H9 (cell line): ENCODE data around the gene CADPS. TPM values are rescaled to one million over a fixed set of nuclear protein-coding genes. Genes with fewer than 3 reads are reported as not detected.

Experiments used
- DNase-seq: peaks from one replicate; pipeline ENCODE4 v3.0.0-alpha.2; 2017
- H2AFZ ChIP-seq: one replicate; pipeline ENCODE4 v1.6.1; 2013; ENCODE audit warnings: mild to moderate bottlenecking, low read length, control low read depth, moderate library complexity
- H2AK5ac ChIP-seq: 2 replicates; pipeline ENCODE4 v1.6.1; 2013; ENCODE audit warnings: low read length, control low read depth, mixed read lengths; ENCODE audit not compliant: insufficient read length
- H2BK120ac ChIP-seq: one replicate; pipeline ENCODE4 v1.6.1; 2013; ENCODE audit warnings: low read depth, mild to moderate bottlenecking, low read length, control low read depth, inconsistent platforms; ENCODE audit not compliant: poor library complexity, severe bottlenecking
- H2BK12ac ChIP-seq: 2 replicates; pipeline ENCODE4 v1.6.1; 2013; ENCODE audit warnings: low read length, control low read depth, mixed read lengths, low read depth; ENCODE audit not compliant: insufficient read length
- H2BK15ac ChIP-seq: 2 replicates; pipeline ENCODE4 v1.6.1; 2013; ENCODE audit warnings: low read depth, low read length, control low read depth
- H2BK20ac ChIP-seq: one replicate; pipeline ENCODE4 v1.6.1; 2013; ENCODE audit warnings: low read depth, mild to moderate bottlenecking, low read length, control low read depth, inconsistent platforms; ENCODE audit not compliant: poor library complexity, severe bottlenecking
- H2BK5ac ChIP-seq: 2 replicates; pipeline ENCODE4 v1.6.1; 2013; ENCODE audit warnings: low read length, control low read depth, mixed read lengths; ENCODE audit not compliant: insufficient read length
- H3K14ac ChIP-seq: 2 replicates; pipeline ENCODE4 v1.6.1; 2013; ENCODE audit warnings: low read length, control low read depth; ENCODE audit not compliant: insufficient read depth
- H3K18ac ChIP-seq: 2 replicates; pipeline ENCODE4 v1.6.1; 2013; ENCODE audit warnings: low read depth, mild to moderate bottlenecking, mixed read lengths, low read length, control low read depth; ENCODE audit not compliant: insufficient read length
- H3K23ac ChIP-seq: 2 replicates; pipeline ENCODE4 v1.6.1; 2013; ENCODE audit warnings: low read length, control low read depth, mixed read lengths, low read depth; ENCODE audit not compliant: insufficient read length
- H3K23me2 ChIP-seq: 2 replicates; pipeline ENCODE4 v1.6.1; 2013; ENCODE audit warnings: low read depth, mild to moderate bottlenecking, mixed read lengths, low read length, control low read depth; ENCODE audit not compliant: insufficient read length, poor library complexity, severe bottlenecking
- H3K27ac ChIP-seq: 2 replicates; pipeline ENCODE4 v1.5.1; 2013; ENCODE audit warnings: low read length, control low read depth, mixed read lengths, low read depth; ENCODE audit not compliant: insufficient read length
- H3K27me3 ChIP-seq: 2 replicates; pipeline ENCODE4 v1.6.1; 2013; ENCODE audit warnings: low read length, control low read depth, inconsistent platforms; ENCODE audit not compliant: insufficient read depth
- H3K4ac ChIP-seq: 2 replicates; pipeline ENCODE4 v1.6.1; 2013; ENCODE audit warnings: low read depth, mild to moderate bottlenecking, control low read depth, inconsistent platforms, low read length, moderate library complexity
- H3K4me1 ChIP-seq: 2 replicates; pipeline ENCODE4 v1.6.1; 2013; ENCODE audit warnings: low read length, control low read depth, inconsistent platforms; ENCODE audit not compliant: insufficient read depth
- H3K4me2 ChIP-seq: 2 replicates; pipeline ENCODE4 v1.6.1; 2013; ENCODE audit warnings: low read length, control low read depth, mixed read lengths; ENCODE audit not compliant: insufficient read length, insufficient read depth
- H3K56ac ChIP-seq: 2 replicates; pipeline ENCODE4 v1.6.1; 2013; ENCODE audit warnings: low read depth, mild to moderate bottlenecking, mixed read lengths, low read length, control low read depth; ENCODE audit not compliant: insufficient read length
- H3K79me1 ChIP-seq: 2 replicates; pipeline ENCODE4 v1.6.1; 2013; ENCODE audit warnings: low read depth, mild to moderate bottlenecking, moderate library complexity, low read length, control low read depth, inconsistent platforms; ENCODE audit not compliant: insufficient read depth, poor library complexity, severe bottlenecking
- H3K79me2 ChIP-seq: 2 replicates; pipeline ENCODE4 v1.6.1; 2013; ENCODE audit warnings: low read length, control low read depth, inconsistent platforms; ENCODE audit not compliant: insufficient read depth
- H3K9ac ChIP-seq: 2 replicates; pipeline ENCODE4 v1.6.1; 2013; ENCODE audit warnings: low read length, control low read depth, mixed read lengths; ENCODE audit not compliant: insufficient read length; ENCODE audit errors: extremely low read depth
- H3K9me3 ChIP-seq: one replicate; pipeline ENCODE4 v1.6.1; 2013; ENCODE audit warnings: low read depth, low read length, inconsistent platforms; ENCODE audit not compliant: control insufficient read depth
- H3T11ph ChIP-seq: one replicate; pipeline ENCODE4 v1.6.1; 2013; ENCODE audit warnings: mild to moderate bottlenecking, low read length, control low read depth, inconsistent platforms
- H4K20me1 ChIP-seq: one replicate; pipeline ENCODE4 v1.6.1; 2013; ENCODE audit not compliant: control insufficient read depth, insufficient read length, insufficient read depth
- H4K5ac ChIP-seq: 2 replicates; pipeline ENCODE4 v1.6.1; 2013; ENCODE audit warnings: low read depth, mild to moderate bottlenecking, mixed read lengths, low read length, control low read depth; ENCODE audit not compliant: insufficient read length
- H4K8ac ChIP-seq: replicated peaks from 2 replicates; pipeline ENCODE4 v1.6.1; 2013; ENCODE audit warnings: low read length, control low read depth, mixed read lengths, low read depth; ENCODE audit not compliant: insufficient read length
- H4K91ac ChIP-seq: 2 replicates; pipeline ENCODE4 v1.6.1; 2013; ENCODE audit warnings: low read depth, mild to moderate bottlenecking, moderate library complexity, mixed read lengths, low read length, control low read depth; ENCODE audit not compliant: insufficient read length
- H3K27ac Mint-ChIP-seq, 3 experiments: 2 replicates in 2 of 3; 3 replicates in 1 of 3; pipeline ENCODE4 v1.8.0; 2020 to 2021; ENCODE audit warnings: mixed read lengths in 3 of 3, mild to moderate bottlenecking in 1 of 3, moderate library complexity in 1 of 3
- H3K27me3 Mint-ChIP-seq: 2 replicates; pipeline ENCODE4 v1.8.0; 2021; ENCODE audit warnings: low read depth, mild to moderate bottlenecking, moderate library complexity, mixed read lengths
- H3K36me3 Mint-ChIP-seq, 3 experiments: 2 replicates in 2 of 3; 3 replicates in 1 of 3; pipeline ENCODE4 v1.8.0; 2020 to 2021; ENCODE audit warnings: low read depth in 3 of 3, mixed read lengths in 3 of 3; ENCODE audit not compliant: insufficient read depth in 1 of 3
- H3K4me1 Mint-ChIP-seq, 2 experiments: 2 replicates each; pipeline ENCODE4 v1.8.0; 2020; ENCODE audit warnings: mixed read lengths in 2 of 2
- H3K4me3 Mint-ChIP-seq, 2 experiments: 2 replicates in 1 of 2; 3 replicates in 1 of 2; pipeline ENCODE4 v1.8.0; 2020 to 2021; ENCODE audit warnings: mild to moderate bottlenecking in 2 of 2, mixed read lengths in 2 of 2, moderate library complexity in 1 of 2
- H3K9me3 Mint-ChIP-seq, 2 experiments: 2 replicates in 1 of 2; 3 replicates in 1 of 2; pipeline ENCODE4 v1.8.0; 2020; ENCODE audit warnings: mild to moderate bottlenecking in 2 of 2, mixed read lengths in 2 of 2, moderate library complexity in 1 of 2
- CTCF ChIP-seq: fragments of 200-600 bp; sonication (generic); conservative IDR thresholded peaks from 3 replicates; pipeline ENCODE4 v1.8.0; 2021; ENCODE audit warnings: antibody characterized with exemption, mild to moderate bottlenecking
- WGBS: extraction: QIAGEN DNeasy Blood & Tissue Kit; methylation state at CpG from one replicate; pipeline ENCODE4 v1.1.7; 2013; ENCODE audit warnings: missing lambda C conversion rate, low lambda C conversion rate, mixed read lengths; ENCODE audit not compliant: insufficient read length; ENCODE audit errors: extremely low coverage; 5-methylcytosine and 5-hydroxymethylcytosine counted together
- total RNA-seq: library from RNA; stranded (reverse); gene quantifications from 2 replicates; pipeline ENCODE4 v1.2.1, GENCODE V29; 2021

The CADPS gene
- total RNA-seq, 1 experiment from 2014 or later, result 6.6 TPM

- Histone ChIP-seq H3K9me3 (no peaks in the 10 kb centered on the region), H3K4ac (no peak overlapping the region), H2AFZ (no peak overlapping the region), H2BK15ac (no peak overlapping the region), H3K23me2 (no peaks in the 10 kb centered on the region), H3K9ac (no peak overlapping the region), H2BK120ac (no peak overlapping the region), H3K27me3 (no peaks in the 10 kb centered on the region), H3K18ac (no peak overlapping the region), H3K79me2 (no peaks in the 10 kb centered on the region), H4K20me1 (no peaks in the 10 kb centered on the region), H3K4me2 (no peak overlapping the region), H3K14ac (no peak overlapping the region), H4K8ac (no peak overlapping the region), H3T11ph (no peak overlapping the region), H2BK5ac (no peak overlapping the region), H3K27ac (no peak overlapping the region), H2BK12ac (no peak overlapping the region), H3K79me1 (no peaks in the 10 kb centered on the region), H4K91ac (no peak overlapping the region), H2AK5ac (no peak overlapping the region), H3K56ac (no peak overlapping the region), H3K4me1 (peaks cover 9% of the 10 kb centered on the region; the same call in 1 of the 2 replicates), H2BK20ac (no peak overlapping the region), H4K5ac (no peak overlapping the region), H3K23ac (no peak overlapping the region)
- TF ChIP-seq CTCF, result no peak
- no peaks in the 10 kb centered on the region for H3K9me3 Mint-ChIP-seq
- DNase-seq, result no peak
- H3K27ac Mint-ChIP-seq, result peak overlapping the region in 1 of 3 experiments; percentile 52; a peak in 2 of 7 replicates
- H3K36me3 Mint-ChIP-seq, result no peaks in the 10 kb centered on the region
- H3K4me1 Mint-ChIP-seq, result peaks cover 18 to 24% of the 10 kb centered on the region in 2 experiments
- H3K4me3 Mint-ChIP-seq, result no peak overlapping the region
- H3K27me3 Mint-ChIP-seq, result no peaks in the 10 kb centered on the region
- no CpG with 5 or more reads among the region's 6 CpGs for WGBS
Observed at GRCh38 chr3:62718515-62719320, 156.5 kb downstream of the CADPS start.
